IMR-90 (cell line): ENCODE results near the gene PIK3R5. TPM values are rescaled to one million over a fixed set of nuclear protein-coding genes. Genes with fewer than 3 reads are reported as not detected.

ENCODE experiments used
- ATAC-seq: fragments of 200-7000 bp; cut with Tn5 transposase; 2 replicates; pipeline ENCODE4 v1.9.1; 2020; ENCODE audit warnings: low read depth, mild to moderate bottlenecking, moderate library complexity
- BruUV-seq: library from RNA; stranded (reverse); fragments of 400-500 nt; replicated peaks from 2 replicates; lab custom pipeline; 2021; lab: Mats Ljungman, UMichigan
- CTCF ChIA-PET: fragments of 300-600 bp; formaldehyde crosslinking; extraction: SDS; loops from one replicate; lab custom pipeline; 2021; ENCODE audit warnings: antibody characterized with exemption; lab: Yijun Ruan, JAX
- POLR2A ChIA-PET: fragments of 300-600 bp; sonication (Branson Sonifier 250); formaldehyde crosslinking; loops from one replicate; lab custom pipeline; 2022; ENCODE audit warnings: antibody characterized with exemption; ENCODE audit not compliant: unreplicated experiment; lab: Charles Lee
- DNase-seq: peaks from one replicate; pipeline ENCODE4 v3.0.0; 2013
- H2AFZ ChIP-seq: replicated peaks from 2 replicates; pipeline ENCODE3; 2013; ENCODE audit warnings: low read length, mild to moderate bottlenecking; ENCODE audit not compliant: poor library complexity
- H2AK5ac ChIP-seq: 2 replicates; pipeline ENCODE4 v1.6.1; 2013; ENCODE audit warnings: low read depth, low read length, inconsistent platforms
- H2AK9ac ChIP-seq: replicated peaks from 2 replicates; pipeline ENCODE3; 2013; ENCODE audit warnings: mild to moderate bottlenecking, low read depth, low read length, moderate library complexity; ENCODE audit not compliant: poor library complexity
- H2BK120ac ChIP-seq: 2 replicates; pipeline ENCODE4 v1.6.1; 2013; ENCODE audit warnings: low read depth, low read length, inconsistent platforms
- H2BK15ac ChIP-seq: 3 replicates; pipeline ENCODE4 v1.6.1; 2013; ENCODE audit warnings: low read depth, low read length, inconsistent platforms
- H2BK20ac ChIP-seq: 2 replicates; pipeline ENCODE4 v1.6.1; 2013; ENCODE audit warnings: low read depth, mild to moderate bottlenecking, inconsistent platforms, low read length, moderate library complexity
- H2BK5ac ChIP-seq: 2 replicates; pipeline ENCODE4 v1.6.1; 2013; ENCODE audit warnings: mild to moderate bottlenecking, low read depth, low read length, inconsistent platforms; ENCODE audit not compliant: poor library complexity, severe bottlenecking
- H3K14ac ChIP-seq: replicated peaks from 2 replicates; pipeline ENCODE4 v1.6.1; 2013; ENCODE audit warnings: low read depth, low read length, inconsistent platforms
- H3K18ac ChIP-seq: 2 replicates; pipeline ENCODE4 v1.6.1; 2013; ENCODE audit warnings: low read depth, low read length, control low read depth
- H3K23ac ChIP-seq: 2 replicates; pipeline ENCODE4 v1.6.1; 2013; ENCODE audit warnings: low read depth, low read length, inconsistent platforms
- H3K27ac ChIP-seq: 2 replicates; pipeline ENCODE4 v1.5.1; 2013; ENCODE audit warnings: mild to moderate bottlenecking, control low read depth, low read length; ENCODE audit not compliant: insufficient read depth
- H3K27me3 ChIP-seq: 2 replicates; pipeline ENCODE4 v1.6.1; 2013; ENCODE audit warnings: low read length; ENCODE audit not compliant: control insufficient read depth, insufficient read depth
- H3K36me3 ChIP-seq: 2 replicates; pipeline ENCODE4 v1.6.1; 2013; ENCODE audit warnings: low read length, mixed read lengths; ENCODE audit not compliant: control insufficient read depth, insufficient read depth
- H3K4ac ChIP-seq: 2 replicates; pipeline ENCODE4 v1.6.1; 2013; ENCODE audit warnings: low read depth, low read length, inconsistent platforms
- H3K4me1 ChIP-seq: 2 replicates; pipeline ENCODE4 v1.6.1; 2013; ENCODE audit warnings: low read length, mixed read lengths; ENCODE audit not compliant: control insufficient read depth, insufficient read depth
- H3K4me2 ChIP-seq: 2 replicates; pipeline ENCODE4 v1.6.1; 2013; ENCODE audit warnings: low read depth, mild to moderate bottlenecking, control low read depth, low read length, moderate library complexity
- H3K4me3 ChIP-seq: 2 replicates; pipeline ENCODE4 v1.5.1; 2013; ENCODE audit warnings: low read depth, mild to moderate bottlenecking, control low read depth, low read length, moderate library complexity; ENCODE audit not compliant: insufficient read depth
- H3K56ac ChIP-seq: 2 replicates; pipeline ENCODE4 v1.6.1; 2013; ENCODE audit warnings: low read length, inconsistent platforms; ENCODE audit not compliant: insufficient read depth; ENCODE audit errors: extremely low read depth
- H3K79me1 ChIP-seq, 2 experiments: 2 replicates each; pipeline ENCODE4 v1.6.1; 2013; ENCODE audit warnings: low read length in 2 of 2, inconsistent platforms in 1 of 2, low read depth in 1 of 2
- H3K9ac ChIP-seq: 2 replicates; pipeline ENCODE4 v1.6.1; 2013; ENCODE audit warnings: low read depth, low read length, control low read depth
- H3K9me1 ChIP-seq: 2 replicates; pipeline ENCODE4 v1.6.1; 2013; ENCODE audit warnings: low read length, inconsistent platforms; ENCODE audit not compliant: insufficient read depth
- H3K9me3 ChIP-seq: 2 replicates; pipeline ENCODE4 v1.6.1; 2013; ENCODE audit warnings: low read length; ENCODE audit not compliant: control insufficient read depth, insufficient read depth
- H4K20me1 ChIP-seq: 2 replicates; pipeline ENCODE4 v1.6.1; 2013; ENCODE audit warnings: low read length, inconsistent platforms; ENCODE audit not compliant: insufficient read depth
- H4K5ac ChIP-seq: 2 replicates; pipeline ENCODE4 v1.6.1; 2013; ENCODE audit warnings: mild to moderate bottlenecking, low read depth, low read length, control low read depth
- H4K8ac ChIP-seq, 2 experiments: 2 replicates each; pipeline ENCODE4 v1.6.1; 2013; ENCODE audit warnings: low read depth in 2 of 2, low read length in 2 of 2, control low read depth in 1 of 2, inconsistent platforms in 1 of 2
- H4K91ac ChIP-seq: 2 replicates; pipeline ENCODE4 v1.6.1; 2013; ENCODE audit warnings: low read depth, low read length, inconsistent platforms; ENCODE audit not compliant: insufficient read depth
- BHLHE40 ChIP-seq: fragments of 150-350 bp; IDR thresholded peaks from 2 replicates; pipeline ENCODE4 v1.6.1; 2016; ENCODE audit warnings: mild to moderate bottlenecking, low read depth, low read length
- CHD1 ChIP-seq: IDR thresholded peaks from 2 replicates; pipeline ENCODE4 v1.6.1; 2012; ENCODE audit warnings: low read depth, low read length, improper control_type of control experiment
- CTCF ChIP-seq: conservative IDR thresholded peaks from 2 replicates; pipeline ENCODE4 v1.5.1; 2012; ENCODE audit warnings: mild to moderate bottlenecking, low read depth, low read length, improper control_type of control experiment
- ELK1 ChIP-seq: fragments of 150-350 bp; IDR thresholded peaks from 2 replicates; pipeline ENCODE4 v1.6.1; 2016; ENCODE audit warnings: low read depth, mild to moderate bottlenecking, low read length, moderate library complexity, borderline replicate concordance
- FOS ChIP-seq: fragments of 150-350 bp; IDR thresholded peaks from 2 replicates; pipeline ENCODE4 v1.6.1; 2016; ENCODE audit warnings: low read depth, low read length
- MAFK ChIP-seq: IDR thresholded peaks from 2 replicates; pipeline ENCODE4 v1.6.1; 2012; ENCODE audit warnings: low read depth, low read length, improper control_type of control experiment
- MAZ ChIP-seq: IDR thresholded peaks from 2 replicates; pipeline ENCODE4 v1.6.1; 2012; ENCODE audit warnings: low read depth, mild to moderate bottlenecking, low read length, improper control_type of control experiment, moderate library complexity, borderline replicate concordance
- MXI1 ChIP-seq: IDR thresholded peaks from 2 replicates; pipeline ENCODE4 v1.6.1; 2012; ENCODE audit warnings: low read depth, mild to moderate bottlenecking, low read length, moderate library complexity, borderline replicate concordance
- NFE2L2 ChIP-seq: fragments of 150-350 bp; IDR thresholded peaks from 2 replicates; pipeline ENCODE4 v1.6.1; 2016; ENCODE audit warnings: low read depth, mild to moderate bottlenecking, low read length
- POLR2A ChIP-seq: IDR thresholded peaks from 2 replicates; pipeline ENCODE4 v1.6.1; 2012; ENCODE audit warnings: mild to moderate bottlenecking, low read depth, low read length
- RAD21 ChIP-seq: IDR thresholded peaks from 2 replicates; pipeline ENCODE4 v1.6.1; 2012; ENCODE audit warnings: low read length, improper control_type of control experiment
- RCOR1 ChIP-seq: IDR thresholded peaks from 2 replicates; pipeline ENCODE4 v1.6.1; 2012; ENCODE audit warnings: mild to moderate bottlenecking, low read length, improper control_type of control experiment; ENCODE audit not compliant: insufficient replicate concordance
- RFX5 ChIP-seq: IDR thresholded peaks from 2 replicates; pipeline ENCODE4 v1.8.0; 2012; ENCODE audit warnings: low read depth, mild to moderate bottlenecking, low read length, moderate library complexity
- SMC3 ChIP-seq: fragments of 150-350 bp; IDR thresholded peaks from 2 replicates; pipeline ENCODE4 v1.6.1; 2016; ENCODE audit warnings: low read depth, mild to moderate bottlenecking, antibody characterized with exemption, low read length, moderate library complexity
- WGBS, 2 experiments: methylation state at CpG; one replicate each; pipeline versions ENCODE4 v1.1.5 to v1.1.7; 2013; ENCODE audit warnings: missing lambda C conversion rate in 2 of 2; ENCODE audit not compliant: insufficient read length in 1 of 2; ENCODE audit errors: extremely low coverage in 2 of 2; 5-methylcytosine and 5-hydroxymethylcytosine counted together
- dilution Hi-C: fragments of 300-500 bp; cut with HindIII; formaldehyde crosslinking; loops from one replicate; pipeline ENCODE4 v1.14.3; 2018; ENCODE audit warnings: low sequenced_read_pairs; ENCODE audit not compliant: unreplicated experiment
- in situ Hi-C: fragments of 300-500 bp; cut with MboI; formaldehyde crosslinking; loops from 3 replicates; pipeline ENCODE4 v1.14.3; 2019; ENCODE audit warnings: low sequenced_read_pairs, inconsistent platforms, mixed read lengths
- intact Hi-C: fragments of 100-400 bp; cut with micrococcal nuclease; formaldehyde crosslinking; loops from 2 replicates; pipeline ENCODE4 v1.10.0; 2022
- polyA plus RNA-seq, 3 experiments: library from polyadenylated mRNA; depleted of rRNA; stranded (reverse); fragments of >200 nt; gene quantifications; 2 replicates each; pipeline ENCODE4 v1.2.3, GENCODE V29; 2012; ENCODE audit warnings: low replicate concordance in 1 of 3
- total RNA-seq: library from RNA; depleted of rRNA; stranded (reverse); fragments of >200 nt; gene quantifications from 2 replicates; pipeline ENCODE4 v1.2.3, GENCODE V29; 2012

PIK3R5 gene
- total and polyA plus RNA-seq, 2 of the 4 experiments (the other 2 are of a cell fraction): not detected

GRCh38 chr17:8939496-8940334 lies 25.8 kb downstream of the PIK3R5 start:
- ChIA-PET POLR2A (no interaction called here), CTCF (no interaction called here)
- Histone ChIP-seq H2BK15ac (no peak overlapping the region), H2BK5ac (no peak overlapping the region), H3K27ac (no peak overlapping the region), H2BK20ac (no peak overlapping the region), H4K20me1 (no peaks in the 10 kb centered on the region), H3K36me3 (no peaks in the 10 kb centered on the region), H3K4me3 (no peak overlapping the region), H3K27me3 (no peaks in the 10 kb centered on the region), H2AFZ (no peak overlapping the region), H3K9me1 (no peaks in the 10 kb centered on the region), H2AK5ac (no peak overlapping the region), H3K18ac (no peak overlapping the region), H3K56ac (no peak overlapping the region), H2BK120ac (no peak overlapping the region), H3K14ac (no peak overlapping the region), H3K23ac (no peak overlapping the region), H4K5ac (no peak overlapping the region), H3K9ac (no peak overlapping the region), H3K79me1 (no peaks in the 10 kb centered on the region), H3K9me3 (peaks cover 12% of the 10 kb centered on the region), H2AK9ac (no peak overlapping the region), H4K91ac (no peak overlapping the region), H3K4me2 (no peak overlapping the region), H3K4ac (no peak overlapping the region), H3K4me1 (no peaks in the 10 kb centered on the region), H4K8ac (no peak overlapping the region)
- DNase-seq (no peak), ATAC-seq (no peak)
- in situ Hi-C loops: no loop called here
- BruUV-seq: no TSS peak
- WGBS, 2 experiments: 25% methylated on average over 7 of the region's 12 CpGs; no CpG with 5 or more reads in 1 of the 2 experiments
- dilution Hi-C loops: no loop called here
- TF ChIP-seq RAD21: no peak
- no peak for TF ChIP-seq FOS
- no peak for TF ChIP-seq CTCF
- no peak for TF ChIP-seq RCOR1
- TF ChIP-seq NFE2L2: no peak
- no peak for TF ChIP-seq MAFK
- TF ChIP-seq SMC3: no peak
- no peak for TF ChIP-seq POLR2A
- no peak for TF ChIP-seq BHLHE40
- no peak for TF ChIP-seq MXI1
- no peak for TF ChIP-seq CHD1
- no peak for TF ChIP-seq RFX5
- TF ChIP-seq MAZ: no peak
- no peak for TF ChIP-seq ELK1
- intact Hi-C loops: no loop called here
